Activated CD8-positive, alpha-beta T cell treated with anti-CD3 and anti-CD28 coated beads, Interleukin-2, amount 10 ng/mL, durations not matched to agents 7 days and 5 days (primary cell): ENCODE results near the gene PPP1R13B. TPM values are rescaled to one million over a fixed set of nuclear protein-coding genes. Genes with fewer than 3 reads are reported as not detected.

Experiments
- ATAC-seq: fragments of 150-1000 bp; cut with Tn5 transposase; one replicate; pipeline ENCODE4 v1.10.0; 2021; ENCODE audit warnings: moderate library complexity
- CTCF ChIA-PET: fragments of 350-600 bp; sonication (Branson Sonifier 250); formaldehyde crosslinking; loops from one replicate; lab custom pipeline; 2021; ENCODE audit warnings: antibody characterized with exemption; lab: Charles Lee
- POLR2A ChIA-PET: fragments of 350-600 bp; sonication (Branson Sonifier 250); formaldehyde crosslinking; loops from one replicate; lab custom pipeline; 2021; ENCODE audit warnings: antibody characterized with exemption; lab: Charles Lee
- DNase-seq: peaks from one replicate; pipeline ENCODE4 v3.0.0-alpha.2; 2020
- H3K27ac Mint-ChIP-seq: one replicate; pipeline ENCODE4 v1.8.0; 2021; ENCODE audit warnings: mild to moderate bottlenecking, mixed read lengths
- H3K27me3 Mint-ChIP-seq: one replicate; pipeline ENCODE4 v1.8.0; 2021; ENCODE audit warnings: low read depth, mixed read lengths
- H3K36me3 Mint-ChIP-seq: one replicate; pipeline ENCODE4 v1.8.0; 2021; ENCODE audit warnings: low read depth, mixed read lengths
- H3K4me1 Mint-ChIP-seq: one replicate; pipeline ENCODE4 v1.8.0; 2021; ENCODE audit warnings: low read depth, mixed read lengths
- H3K4me3 Mint-ChIP-seq: one replicate; pipeline ENCODE4 v1.8.0; 2021; ENCODE audit warnings: mild to moderate bottlenecking, mixed read lengths
- H3K9me3 Mint-ChIP-seq: one replicate; pipeline ENCODE4 v1.8.0; 2022; ENCODE audit warnings: mixed read lengths; ENCODE audit not compliant: insufficient read depth
- total RNA-seq, 2 experiments: library from RNA; stranded (reverse); gene quantifications; one replicate each; pipeline ENCODE4 v1.2.3, GENCODE V29; 2021

The PPP1R13B gene
- total RNA-seq, 2 experiments from 2014 or later, result 11.9 to 12.6 TPM

- peaks cover 11% of the 10 kb centered on the region for H3K4me1 Mint-ChIP-seq
- no peaks in the 10 kb centered on the region for H3K9me3 Mint-ChIP-seq
- no peaks in the 10 kb centered on the region for H3K27me3 Mint-ChIP-seq
- DNase-seq, result no peak
- peaks cover 40% of the 10 kb centered on the region for H3K36me3 Mint-ChIP-seq
- ChIA-PET POLR2A (interaction anchor here (0.5 to 0.6 kb wide), 2 partner anchors 12 to 70 kb away, joined by 3 to 4 read pairs; no protein-coding TSS in a partner anchor), CTCF (no interaction called here)
- no peak for ATAC-seq
- H3K4me3 Mint-ChIP-seq, result no peak overlapping the region
- H3K27ac Mint-ChIP-seq, result no peak overlapping the region
These were observed 146.5 kb downstream of the PPP1R13B start for GRCh38 chr14:103700753-103701490.

GRCh38 chr14:103699901-103700752 is 147.2 kb downstream of the PPP1R13B start:
- Mint-ChIP-seq H3K9me3 (no peaks in the 10 kb centered on the region), H3K4me3 (no peak overlapping the region), H3K27me3 (no peaks in the 10 kb centered on the region), H3K4me1 (peaks cover 6% of the 10 kb centered on the region), H3K27ac (no peak overlapping the region), H3K36me3 (peaks cover 38% of the 10 kb centered on the region)
- ChIA-PET CTCF (no interaction called here), POLR2A (interaction anchor here (0.5 to 0.8 kb wide), 2 partner anchors 12 to 14 kb away, joined by 3 read pairs; no protein-coding TSS in a partner anchor)
- ATAC-seq (no peak), DNase-seq (no peak)

GRCh38 chr14:103699261-103699661 is 148.1 kb downstream of the PPP1R13B start:
- H3K27ac Mint-ChIP-seq, result peak overlapping the region; percentile 43
- ATAC-seq, result no peak
- POLR2A ChIA-PET, result no interaction called here

DNA sequence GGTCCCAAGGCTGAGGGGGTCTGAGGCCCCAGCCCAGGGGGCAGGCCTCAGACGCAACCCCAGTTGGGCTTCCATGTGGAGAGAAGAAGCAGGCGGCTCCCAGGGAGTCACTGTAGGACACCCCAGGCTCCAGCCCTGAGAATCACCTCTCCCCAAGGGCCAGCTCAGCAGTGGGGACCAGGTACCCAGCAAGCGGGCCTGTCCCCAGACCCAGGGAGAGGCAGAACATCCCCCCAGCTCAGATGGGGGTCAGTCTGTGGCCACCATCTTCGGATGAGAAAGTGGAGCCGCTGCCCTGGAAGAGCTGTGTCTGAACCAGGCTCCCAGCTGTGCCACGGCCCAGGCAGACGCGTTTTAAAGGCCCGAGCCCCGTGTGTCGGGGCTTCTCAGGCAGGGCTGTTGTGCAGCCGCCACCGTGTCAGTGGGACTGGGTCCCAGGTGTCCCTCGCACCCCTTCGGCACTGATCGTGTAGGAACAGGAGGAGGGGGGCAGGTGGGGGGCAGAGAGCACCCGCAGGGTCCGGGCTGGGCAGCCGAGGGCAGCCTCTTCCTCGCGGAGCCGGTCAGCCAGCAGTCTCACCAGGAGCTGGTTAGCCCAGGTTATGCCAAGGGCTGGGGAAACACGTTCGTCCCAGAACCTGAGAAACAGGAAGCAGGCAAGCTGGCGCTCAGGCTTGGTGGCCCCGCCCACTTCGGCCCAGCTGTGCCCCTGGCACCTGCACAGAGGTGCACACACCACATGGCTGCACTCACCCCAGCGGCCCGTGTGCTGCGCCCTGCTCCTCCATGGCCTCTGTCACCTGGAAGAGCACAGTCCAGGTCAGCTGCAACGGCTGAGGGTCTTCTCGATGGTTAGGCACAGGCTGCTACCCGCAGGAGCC is 148.8 kb downstream of the PPP1R13B start:
- Mint-ChIP-seq H3K4me3 (no peak overlapping the region), H3K27me3 (no peaks in the 10 kb centered on the region)
- POLR2A ChIA-PET, result no interaction called here

More at GRCh38 chr14:103699261-103699661, 148.1 kb downstream of the PPP1R13B start:
- Mint-ChIP-seq H3K9me3 (no peaks in the 10 kb centered on the region), H3K4me3 (no peak overlapping the region), H3K4me1 (no peaks in the 10 kb centered on the region), H3K36me3 (peaks cover 33% of the 10 kb centered on the region), H3K27me3 (no peaks in the 10 kb centered on the region)
- CTCF ChIA-PET, result interaction anchor here (1.8 kb wide), 1 partner anchor 109 kb away, joined by 4 read pairs; no protein-coding TSS in a partner anchor
- DNase-seq, result no peak

DNA sequence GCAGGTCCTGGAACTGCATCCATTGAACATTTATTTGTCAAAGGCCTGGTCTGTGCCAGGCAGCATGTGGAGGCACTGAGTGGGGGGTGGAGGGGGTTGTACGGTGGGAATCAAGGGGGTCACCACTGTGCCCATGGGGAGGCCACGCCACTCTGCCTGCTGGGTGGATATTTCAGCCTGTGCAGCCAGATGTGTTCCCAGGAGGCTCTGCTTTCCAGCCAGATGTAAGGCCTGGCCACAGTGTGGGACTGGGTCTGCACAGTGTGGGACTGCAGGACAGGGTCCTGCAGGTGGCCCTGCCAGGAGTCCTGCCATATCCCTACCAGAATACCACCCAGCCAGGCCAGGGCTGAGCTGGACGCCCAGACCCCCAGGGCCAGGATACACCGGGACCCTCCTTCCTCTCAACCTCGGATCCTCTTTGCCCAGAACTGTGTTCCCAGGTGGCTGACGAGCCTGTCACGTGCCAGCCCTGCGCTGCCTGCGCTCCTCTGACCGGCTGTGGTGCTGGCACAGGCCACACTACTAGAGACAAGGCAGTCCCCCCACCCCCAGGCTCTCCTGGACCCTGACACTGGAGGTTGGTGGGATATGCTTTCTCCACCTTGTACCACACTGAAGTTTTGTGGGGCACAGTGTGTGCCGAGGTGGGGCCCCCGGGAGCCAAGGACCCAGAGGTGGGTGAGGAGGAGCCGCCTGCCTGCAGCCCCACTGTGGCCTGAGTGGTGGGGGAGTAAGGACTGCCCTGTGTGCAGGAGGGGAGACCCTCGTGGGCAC is 149.6 kb downstream of the PPP1R13B start:
- ChIA-PET CTCF (interaction anchor here (1.8 kb wide), 2 partner anchors 18 to 111 kb away, joined by 4 to 5 read pairs; no protein-coding TSS in a partner anchor), POLR2A (no interaction called here)
- Mint-ChIP-seq H3K36me3 (peaks cover 39% of the 10 kb centered on the region), H3K27me3 (no peaks in the 10 kb centered on the region), H3K27ac (no peak overlapping the region), H3K9me3 (no peaks in the 10 kb centered on the region), H3K4me1 (no peaks in the 10 kb centered on the region), H3K4me3 (no peak overlapping the region)
- ATAC-seq, result no peak
- DNase-seq, result no peak

More for the DNA sequence above, 148.8 kb downstream of the PPP1R13B start:
- ATAC-seq (no peak), DNase-seq (no peak)
- H3K9me3 Mint-ChIP-seq, result no peaks in the 10 kb centered on the region
- H3K4me1 Mint-ChIP-seq, result no peaks in the 10 kb centered on the region
- H3K36me3 Mint-ChIP-seq, result peaks cover 37% of the 10 kb centered on the region
- CTCF ChIA-PET, result interaction anchor here (1.8 kb wide), 1 partner anchor 110 kb away, joined by 4 read pairs; no protein-coding TSS in a partner anchor
- no peak overlapping the region for H3K27ac Mint-ChIP-seq

DNA sequence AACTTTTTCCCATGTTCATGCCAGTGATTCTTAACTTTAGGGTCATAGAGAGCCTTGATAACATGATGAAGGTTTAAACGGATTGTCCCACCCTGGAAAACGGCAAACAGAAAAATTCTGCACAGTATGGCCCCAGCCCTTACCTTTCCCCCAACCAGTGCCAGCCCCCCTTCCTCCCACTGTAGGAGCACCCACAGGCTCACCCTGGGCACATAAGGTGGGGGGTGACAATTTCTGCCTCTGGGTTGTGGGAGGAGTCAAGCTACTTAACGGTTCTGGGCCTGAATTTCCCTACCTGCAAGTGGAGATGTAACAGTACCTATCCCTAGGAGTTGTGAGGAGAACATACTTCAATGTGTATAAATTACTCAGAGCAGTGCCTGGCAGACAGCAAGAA is 150.2 kb downstream of the PPP1R13B start:
- Mint-ChIP-seq H3K4me3 (no peak overlapping the region), H3K36me3 (peaks cover 37% of the 10 kb centered on the region), H3K27ac (no peak overlapping the region), H3K4me1 (no peaks in the 10 kb centered on the region), H3K27me3 (no peaks in the 10 kb centered on the region), H3K9me3 (no peaks in the 10 kb centered on the region)
- ATAC-seq (no peak), DNase-seq (no peak)
- ChIA-PET POLR2A (no interaction called here), CTCF (interaction anchor here (1.8 kb wide), 1 partner anchor 17 kb away, joined by 5 read pairs; no protein-coding TSS in a partner anchor)

GRCh38 chr14:103696466-103697071 is 150.8 kb downstream of the PPP1R13B start:
- H3K9me3 Mint-ChIP-seq, result no peaks in the 10 kb centered on the region
- ATAC-seq (no peak), DNase-seq (no peak)
- no peaks in the 10 kb centered on the region for H3K4me1 Mint-ChIP-seq
- ChIA-PET CTCF (interaction anchor here (1.8 kb wide), 1 partner anchor 17 kb away, joined by 5 read pairs; no protein-coding TSS in a partner anchor), POLR2A (no interaction called here)
- H3K27ac Mint-ChIP-seq, result peak overlapping the region; percentile 20
- H3K27me3 Mint-ChIP-seq, result no peaks in the 10 kb centered on the region
- no peak overlapping the region for H3K4me3 Mint-ChIP-seq
- H3K36me3 Mint-ChIP-seq, result peaks cover 34% of the 10 kb centered on the region

DNA sequence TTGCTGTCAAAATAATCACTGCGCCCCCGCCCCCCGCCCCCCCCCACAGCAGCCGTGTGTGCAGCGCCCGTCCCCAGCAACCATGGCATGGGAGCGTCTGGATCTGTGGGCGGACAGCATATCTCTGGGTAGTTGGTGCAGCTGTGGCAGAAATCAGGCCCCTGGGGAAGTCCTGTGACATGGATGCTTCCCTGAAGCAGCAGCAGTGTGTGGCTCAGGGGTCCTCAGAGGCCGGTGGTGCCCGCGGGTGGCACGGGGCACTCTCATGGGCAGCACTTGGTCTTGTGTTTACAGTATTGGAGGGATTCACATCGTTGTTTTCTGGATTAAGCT is 151.3 kb downstream of the PPP1R13B start:
- POLR2A ChIA-PET, result no interaction called here
- Mint-ChIP-seq H3K27me3 (no peaks in the 10 kb centered on the region), H3K4me3 (no peak overlapping the region), H3K36me3 (peaks cover 34% of the 10 kb centered on the region), H3K27ac (no peak overlapping the region), H3K9me3 (no peaks in the 10 kb centered on the region), H3K4me1 (no peaks in the 10 kb centered on the region)
- ATAC-seq (no peak), DNase-seq (no peak)
- CTCF ChIA-PET, result interaction anchor here (1.8 kb wide), 1 partner anchor 16 kb away, joined by 5 read pairs; no protein-coding TSS in a partner anchor

GRCh38 chr14:103695296-103696069 is 151.9 kb downstream of the PPP1R13B start:
- DNase-seq (no peak), ATAC-seq (no peak)
- CTCF ChIA-PET, result no interaction called here
- Mint-ChIP-seq H3K27me3 (no peaks in the 10 kb centered on the region), H3K4me1 (no peaks in the 10 kb centered on the region), H3K27ac (no peak overlapping the region), H3K36me3 (peaks cover 35% of the 10 kb centered on the region), H3K9me3 (no peaks in the 10 kb centered on the region), H3K4me3 (no peak overlapping the region)
- POLR2A ChIA-PET, result no interaction called here

DNA sequence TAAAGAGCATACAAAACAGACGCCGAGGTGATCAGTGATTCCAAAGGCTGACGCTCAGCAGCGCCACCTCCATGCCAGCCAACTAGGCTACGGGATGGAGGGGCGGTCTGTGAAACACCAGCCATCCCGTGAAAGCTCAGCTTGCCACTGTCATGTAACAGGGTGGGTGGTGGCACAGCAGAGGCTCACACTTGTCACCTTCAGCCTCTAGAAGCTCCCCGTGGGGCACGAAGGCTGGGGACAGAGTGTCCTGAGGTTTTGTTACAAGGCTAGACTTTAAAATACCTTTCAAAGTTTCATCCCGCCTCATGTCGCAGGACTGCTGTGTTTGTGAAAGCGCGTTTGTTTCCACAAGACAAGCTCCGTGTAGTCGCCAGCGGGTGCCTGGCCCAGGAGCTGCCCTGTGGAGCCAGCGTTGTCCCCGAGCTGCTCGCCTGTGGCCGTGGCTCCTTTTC is 152.8 kb downstream of the PPP1R13B start:
- ATAC-seq (no peak), DNase-seq (no peak)
- H3K27ac Mint-ChIP-seq, result no peak overlapping the region
- no peaks in the 10 kb centered on the region for H3K27me3 Mint-ChIP-seq
- ChIA-PET CTCF (no interaction called here), POLR2A (interaction anchor here (0.6 to 0.9 kb wide), 2 partner anchors 15 to 32 kb away, joined by 3 read pairs; no protein-coding TSS in a partner anchor)
- no peaks in the 10 kb centered on the region for H3K9me3 Mint-ChIP-seq
- H3K36me3 Mint-ChIP-seq, result peaks cover 36% of the 10 kb centered on the region
- H3K4me1 Mint-ChIP-seq, result no peaks in the 10 kb centered on the region
- H3K4me3 Mint-ChIP-seq, result no peak overlapping the region
